Measurements from ENCODE around the gene TMTC2.

TMTC2 gene

DNA sequence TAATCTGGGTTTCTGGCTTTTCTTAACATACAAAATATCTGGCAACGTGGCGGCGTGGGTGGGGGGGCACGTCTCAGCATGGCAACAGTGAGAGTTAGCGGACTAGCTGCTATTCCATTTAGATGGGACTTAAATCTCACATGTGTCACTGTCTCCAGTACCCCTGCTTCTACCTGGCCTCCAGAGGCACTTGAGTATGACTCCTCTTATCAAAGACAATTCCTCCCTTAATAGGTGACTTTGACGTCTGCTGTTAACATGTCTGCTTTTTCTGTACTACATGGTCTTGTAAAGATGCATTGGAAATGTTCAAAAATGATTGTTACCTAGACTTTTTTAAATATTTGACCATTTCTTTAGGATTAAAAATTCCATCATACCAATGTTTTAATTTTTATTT is 456.2 kb downstream of the TMTC2 start:
- no peak for DNase-seq

DNA sequence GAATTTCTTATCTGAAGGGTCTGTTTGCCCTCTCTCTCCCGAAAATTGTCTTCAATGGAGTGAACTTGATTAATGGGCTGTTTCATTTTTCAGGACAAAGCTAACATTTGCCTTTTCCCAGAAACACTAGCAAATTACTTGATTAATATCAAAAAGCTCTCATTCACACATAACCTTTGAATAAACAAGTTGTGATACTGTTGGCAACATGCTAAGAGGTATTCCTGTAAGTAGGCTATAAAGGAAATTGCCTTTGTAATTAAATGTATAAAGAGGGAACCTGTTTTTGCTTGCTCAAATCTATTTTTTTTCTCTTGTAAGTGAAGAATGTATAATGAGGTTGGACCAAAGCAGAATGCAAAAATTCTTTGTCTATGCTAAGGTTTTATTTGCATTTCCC is 457.2 kb downstream of the TMTC2 start:
- DNase-seq = no peak

DNA sequence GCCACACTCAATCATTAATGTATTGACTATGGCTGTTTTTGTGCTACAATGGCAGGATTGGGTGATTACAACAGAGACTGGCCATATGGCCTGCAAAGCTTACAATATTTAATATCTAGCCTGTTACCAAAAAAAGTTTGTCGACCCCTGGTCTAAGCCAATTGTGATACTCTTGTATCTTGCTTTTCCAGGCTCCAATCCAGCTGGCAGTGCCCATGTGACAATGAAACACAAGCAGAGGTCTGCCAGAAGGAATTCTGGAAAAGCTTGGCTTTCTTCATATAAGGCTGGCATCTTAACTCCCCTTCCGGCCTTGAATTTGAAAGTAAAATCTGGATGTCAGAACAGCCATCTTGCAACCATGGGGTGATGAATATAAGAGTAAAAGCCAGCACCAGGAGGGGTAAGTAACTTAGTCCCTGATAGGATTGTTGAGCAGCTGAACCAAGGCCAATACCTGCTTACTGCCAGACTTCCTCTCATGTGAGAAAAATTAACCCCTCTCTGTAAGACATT is 458.7 kb downstream of the TMTC2 start:
- no peak for DNase-seq

DNA sequence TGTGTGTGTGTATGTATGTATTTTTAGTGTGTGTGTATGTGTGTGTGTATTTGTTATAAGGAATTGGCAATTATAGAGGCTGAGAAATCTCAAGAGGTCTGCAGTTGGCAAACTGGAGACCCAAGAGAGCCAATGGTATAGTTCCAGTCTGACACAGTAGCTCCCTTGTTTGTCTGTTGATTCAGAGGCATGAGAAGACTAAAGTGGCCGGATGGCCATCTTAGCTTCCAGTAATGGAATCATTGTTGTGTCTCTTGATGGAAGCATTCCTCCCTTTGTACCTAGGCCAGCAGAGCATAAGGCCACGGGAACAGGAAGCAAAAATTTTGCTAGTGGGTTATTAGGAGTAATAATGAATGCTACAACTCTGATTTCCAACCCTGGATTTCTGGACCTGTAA is 460.6 kb downstream of the TMTC2 start:
- no peak for DNase-seq

DNA sequence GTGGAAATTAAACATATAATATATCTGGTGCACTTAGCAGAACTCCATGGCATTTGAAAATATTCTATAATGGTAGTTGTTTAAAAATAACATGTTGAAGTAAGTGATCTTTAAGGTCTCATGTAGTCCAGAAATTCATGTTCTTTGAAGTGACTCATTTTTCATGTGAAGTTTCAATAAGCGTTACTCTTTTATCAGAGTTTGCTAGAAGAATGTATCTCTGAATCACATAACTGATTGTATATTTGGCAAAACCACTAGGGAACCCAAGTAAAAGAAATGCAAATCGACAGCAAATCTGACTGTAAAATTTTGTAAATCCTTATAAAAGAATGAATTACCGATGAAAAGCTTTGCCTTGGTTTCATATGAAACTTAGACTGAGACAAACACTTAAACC is 463.3 kb downstream of the TMTC2 start:
- no peak for DNase-seq

DNA sequence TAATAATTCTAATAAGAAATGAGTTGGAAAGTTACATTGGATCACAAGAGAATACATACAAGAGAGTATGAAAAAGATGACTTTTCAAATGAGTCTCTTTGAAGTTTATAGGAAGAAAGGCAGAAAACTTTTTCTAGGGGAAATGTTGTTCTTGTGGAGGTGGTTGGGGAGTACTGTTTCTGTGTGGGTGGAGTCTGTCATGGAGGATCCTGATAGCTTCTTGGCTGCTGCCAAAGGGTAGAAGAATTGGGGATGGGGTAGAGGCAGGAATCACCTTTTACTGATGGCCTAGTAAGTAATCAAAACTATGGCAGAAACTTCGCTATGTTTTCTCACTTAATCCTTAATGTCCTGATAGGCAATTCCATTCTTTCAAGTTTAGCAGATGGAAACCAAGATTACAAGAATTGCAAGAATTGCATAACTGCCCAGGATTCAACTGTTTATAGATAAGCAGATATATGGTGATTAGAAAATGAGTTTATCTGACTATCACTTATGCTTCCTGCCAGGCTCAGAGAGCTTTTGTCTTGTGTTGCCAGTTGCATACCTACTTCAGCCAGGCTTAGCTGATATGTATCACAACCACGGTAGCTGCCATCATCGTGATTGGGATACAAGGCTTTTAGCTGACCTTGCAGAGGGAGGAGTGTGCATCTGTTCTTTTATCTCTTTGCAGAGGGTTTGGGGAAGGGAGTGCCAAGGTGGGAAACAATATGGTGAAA is 463.9 kb downstream of the TMTC2 start:
- DNase-seq = no peak

DNA sequence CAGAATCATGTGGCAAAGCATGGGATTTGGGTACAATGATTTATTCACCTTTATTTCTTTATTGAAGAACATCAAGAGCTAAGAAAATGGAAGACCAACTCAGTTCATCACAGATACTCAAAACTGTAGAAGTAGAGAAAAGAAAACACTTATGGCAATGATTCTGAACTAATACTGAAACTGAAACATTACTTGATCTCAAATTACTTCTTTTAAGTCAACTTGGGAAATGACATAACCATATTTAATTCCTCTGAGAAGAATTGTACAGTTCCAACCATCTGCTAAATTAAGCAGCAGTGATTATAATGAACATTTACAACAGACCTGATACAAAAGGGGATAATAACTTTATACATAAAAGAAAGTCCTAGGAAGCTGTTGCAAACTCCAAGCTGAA is 466.5 kb downstream of the TMTC2 start:
- no peak for DNase-seq

DNA sequence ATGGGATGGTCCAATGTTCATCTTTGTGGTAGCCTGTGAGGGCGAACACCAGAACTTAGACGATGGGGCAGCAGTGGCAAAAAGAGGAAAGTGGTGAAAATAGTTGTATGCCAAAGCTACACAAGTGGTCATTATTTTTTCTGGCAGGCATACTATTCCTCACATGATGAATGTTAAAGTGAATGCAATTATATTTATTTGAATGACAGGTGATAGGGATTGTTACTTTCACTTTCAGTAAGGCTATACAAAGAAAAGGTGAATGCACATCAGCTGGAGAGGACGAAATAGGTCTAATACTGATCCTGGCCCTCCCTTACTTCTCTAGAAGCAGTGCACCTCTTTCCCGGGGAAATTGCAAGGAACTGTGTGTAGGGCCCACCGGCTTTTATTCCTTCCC is 470.1 kb downstream of the TMTC2 start:
- no peak for DNase-seq

DNA sequence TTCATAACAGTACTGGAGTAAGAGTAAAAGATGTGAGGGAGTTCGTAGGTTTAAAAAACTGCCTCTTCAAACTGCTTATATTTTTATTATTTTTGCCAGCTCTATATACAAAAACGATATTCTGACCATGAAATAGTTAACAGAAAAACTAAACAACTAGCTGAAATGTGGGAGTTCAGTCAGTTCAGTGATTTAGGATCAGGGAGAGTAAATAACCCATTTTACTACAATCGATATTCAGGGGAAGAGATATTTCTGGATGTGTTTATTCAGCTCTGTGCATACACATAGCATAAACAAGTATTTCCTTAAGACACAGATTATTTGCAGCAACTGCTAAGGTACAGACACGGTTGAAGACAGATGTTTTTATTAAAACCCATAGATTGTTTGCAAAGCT is 470.9 kb downstream of the TMTC2 start:
- DNase-seq = no peak

DNA sequence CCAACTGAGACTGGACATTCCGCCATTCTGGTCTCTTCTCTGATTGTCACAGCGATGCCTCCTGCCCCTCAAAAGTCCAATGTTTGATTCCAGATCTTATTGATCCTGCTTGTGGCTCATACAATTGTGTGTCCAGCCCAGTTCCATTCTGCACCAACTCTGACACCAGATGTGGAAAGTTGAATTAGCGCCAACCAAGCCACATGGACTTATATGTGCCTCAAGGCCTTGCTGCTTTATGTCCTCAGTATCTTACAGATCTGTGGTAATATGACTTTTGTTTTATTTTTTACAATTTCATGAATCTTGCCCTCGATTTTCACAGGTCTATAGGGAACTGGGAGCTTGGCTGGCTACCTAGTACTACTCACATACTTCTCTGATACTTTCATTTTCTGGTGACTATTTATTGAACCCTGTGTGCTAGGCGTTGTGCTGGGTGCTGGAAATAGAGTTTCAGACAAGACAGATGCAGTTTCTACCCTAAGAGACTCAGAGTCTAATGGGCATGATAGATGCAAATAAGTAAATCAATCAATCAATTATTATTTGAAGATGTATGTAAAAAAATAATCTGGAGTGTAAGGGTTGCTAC is 472.0 kb downstream of the TMTC2 start:
- no peak for DNase-seq

DNA sequence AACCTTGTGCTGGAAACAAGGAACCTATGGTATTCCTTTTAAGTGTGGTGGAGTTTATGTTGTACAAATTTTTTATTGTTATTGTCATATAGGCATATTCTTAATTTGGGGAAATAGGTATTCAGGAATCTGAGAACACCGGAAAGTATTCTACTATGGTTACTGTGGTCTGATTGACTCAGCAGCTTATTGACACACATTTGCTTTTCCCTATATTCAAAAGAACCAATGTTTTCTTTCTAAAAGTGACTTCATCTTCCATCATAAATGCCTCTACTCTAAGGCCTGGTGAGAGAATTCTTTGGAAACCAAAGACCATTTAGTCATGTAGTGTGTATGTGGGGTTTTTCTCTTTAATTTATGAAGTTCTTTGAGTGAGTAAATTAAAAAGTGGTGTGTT is 474.8 kb downstream of the TMTC2 start:
- DNase-seq = no peak

DNA sequence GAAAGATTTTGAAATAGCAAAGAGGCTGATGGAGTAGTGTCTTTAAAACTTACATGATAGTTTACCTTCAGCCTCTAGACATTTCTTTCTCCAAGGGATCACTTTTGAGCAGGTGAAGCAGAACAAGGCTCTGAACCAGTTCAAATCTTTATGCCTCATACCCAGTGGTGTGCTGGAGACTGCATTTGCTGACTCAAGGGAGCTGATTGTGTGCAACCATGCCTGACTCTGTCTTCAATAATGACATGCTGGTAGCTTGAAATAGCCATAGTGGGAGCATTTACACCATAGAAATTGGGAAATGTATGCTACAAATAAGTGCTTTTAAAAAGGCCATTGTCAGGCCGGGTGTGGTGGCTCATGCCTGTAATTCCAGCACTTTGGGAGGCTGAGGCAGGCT is 482.0 kb downstream of the TMTC2 start:
- no peak for DNase-seq

DNA sequence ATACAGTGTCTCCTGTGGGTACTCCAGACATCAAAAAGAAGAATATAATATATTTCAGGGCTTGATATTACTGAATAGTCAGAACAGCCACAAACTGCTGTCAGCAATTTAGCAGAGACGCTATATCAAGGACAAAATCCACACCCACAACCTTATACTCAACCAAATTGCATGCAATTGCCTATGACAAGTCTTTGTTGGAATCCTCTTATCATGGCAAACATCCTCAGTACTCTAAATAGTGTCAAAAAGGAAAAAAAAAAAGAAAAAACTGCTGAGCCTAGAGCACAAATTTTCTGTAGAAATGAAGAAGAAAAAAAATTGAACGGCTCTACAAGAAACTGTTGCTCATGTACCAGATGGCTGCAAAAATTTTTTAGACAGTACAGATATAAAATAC is 485.7 kb downstream of the TMTC2 start:
- no peak for DNase-seq

DNA sequence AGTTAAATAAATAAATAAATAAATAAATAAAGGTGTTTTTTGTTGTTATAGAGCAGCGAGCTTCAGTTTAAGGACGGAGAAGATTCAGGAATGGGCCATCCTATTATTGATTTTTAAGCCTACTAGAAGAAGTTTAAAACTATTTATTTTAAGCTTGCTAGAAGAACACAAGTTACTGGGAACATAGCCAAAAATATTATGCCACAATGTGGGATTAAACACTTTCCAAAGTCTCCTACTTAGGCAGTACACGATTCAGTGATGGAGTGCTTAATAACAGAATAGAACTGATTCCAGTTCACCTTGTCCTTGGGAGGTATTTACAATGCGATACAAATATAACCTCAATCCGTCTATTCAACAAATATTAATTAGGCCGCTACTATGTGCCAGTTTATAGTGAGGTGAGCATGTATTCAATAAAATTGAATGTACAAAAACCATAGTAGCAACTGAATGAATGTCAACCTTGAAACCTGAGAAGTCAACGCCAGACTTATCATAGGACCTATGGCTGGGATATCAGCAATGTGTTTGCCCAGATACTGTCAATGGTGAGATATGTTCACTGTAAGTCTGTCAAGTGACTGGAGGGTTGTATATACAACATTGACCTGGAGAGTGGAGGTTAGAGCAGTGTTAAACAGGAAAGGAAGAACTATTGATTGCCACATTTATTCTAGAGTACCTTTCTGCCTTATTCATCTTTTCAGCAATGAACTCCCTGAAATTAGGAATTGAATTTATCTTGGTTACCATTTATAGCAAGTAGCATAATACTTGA is 486.4 kb downstream of the TMTC2 start:
- DNase-seq = no peak

DNA sequence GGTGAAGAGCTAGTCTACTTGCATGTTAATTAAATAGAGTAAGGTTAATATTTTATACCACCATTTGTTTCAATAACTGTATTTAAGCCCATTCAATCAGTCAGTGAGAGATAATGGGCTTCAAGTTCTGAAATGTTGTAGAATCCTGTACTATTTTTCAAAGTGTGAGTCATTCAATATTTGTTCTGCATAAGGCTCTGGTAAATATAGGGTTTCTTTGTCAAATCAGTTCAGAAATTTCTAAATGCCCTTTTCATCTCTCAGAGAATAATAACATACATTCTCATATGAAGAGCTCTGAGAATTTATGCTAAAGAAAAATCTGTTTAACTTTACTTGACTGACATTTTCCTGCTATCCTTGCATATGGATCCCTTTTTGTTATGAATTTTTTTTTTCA is 493.3 kb downstream of the TMTC2 start:
- DNase-seq = no peak

DNA sequence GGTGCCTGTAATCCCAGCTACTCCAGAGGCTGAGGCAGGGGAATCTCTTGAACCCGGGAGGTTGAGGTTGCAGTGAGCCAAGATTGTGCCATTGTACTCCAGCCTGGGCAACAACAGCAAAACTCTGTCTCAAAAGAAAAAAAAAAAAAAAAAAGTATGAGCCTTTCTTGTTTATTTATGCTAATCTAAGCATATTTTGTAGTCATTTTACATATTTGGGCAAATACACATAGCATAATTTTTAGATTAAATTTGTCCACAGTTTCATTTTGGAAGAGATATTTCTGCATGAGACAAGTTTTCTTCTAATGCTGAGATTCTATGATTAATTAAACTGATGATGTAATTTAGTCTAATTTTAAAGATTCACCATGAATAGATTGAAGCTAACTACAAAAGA is 494.4 kb downstream of the TMTC2 start:
- no peak for DNase-seq

DNA sequence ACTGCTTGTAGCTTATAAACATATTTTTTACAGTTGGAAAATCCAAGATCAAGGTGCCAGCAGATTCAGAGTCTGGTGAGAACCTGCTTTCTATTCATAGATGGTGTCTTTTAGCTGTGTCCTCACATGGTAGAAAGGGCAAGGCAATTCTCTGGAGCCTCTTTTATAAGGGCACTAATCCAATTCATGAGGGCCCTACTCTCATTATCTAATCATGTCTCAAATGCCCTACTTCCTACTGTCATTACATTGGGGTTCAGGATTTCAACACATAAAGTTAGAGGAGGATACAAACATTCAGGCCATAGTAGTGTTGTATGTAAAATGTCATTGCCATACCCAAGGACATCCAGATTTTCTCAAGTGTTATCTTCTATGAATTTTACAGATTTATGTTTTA is 496.4 kb downstream of the TMTC2 start:
- DNase-seq = no peak
